ENCODE data around the gene AMIGO1.

- TF ChIP-seq CTCF (IDR thresholded peaks at IDR 0.05; ENCODE audit: insufficient read depth, low read length, poor library complexity, severe bottlenecking) (no peak), EZH2phosphoT487 (conservative IDR thresholded peaks at IDR 0.05; ENCODE audit: low read length) (no peak)
Observed at GRCh38 chr1:109468061-109468460, 41.5 kb downstream of the AMIGO1 start.
